ENCODE measurements around the gene GATC. TPM values are rescaled to one million over a fixed set of nuclear protein-coding genes. Genes with fewer than 3 reads are reported as not detected.
A peak's percentile ranks its signal among the peaks of the same experiment; 100 is the strongest.

The GATC gene
- total RNA-seq, 4 donors from 2014 or later, result 18.6 to 37.1 (median 27.3) TPM

DNA sequence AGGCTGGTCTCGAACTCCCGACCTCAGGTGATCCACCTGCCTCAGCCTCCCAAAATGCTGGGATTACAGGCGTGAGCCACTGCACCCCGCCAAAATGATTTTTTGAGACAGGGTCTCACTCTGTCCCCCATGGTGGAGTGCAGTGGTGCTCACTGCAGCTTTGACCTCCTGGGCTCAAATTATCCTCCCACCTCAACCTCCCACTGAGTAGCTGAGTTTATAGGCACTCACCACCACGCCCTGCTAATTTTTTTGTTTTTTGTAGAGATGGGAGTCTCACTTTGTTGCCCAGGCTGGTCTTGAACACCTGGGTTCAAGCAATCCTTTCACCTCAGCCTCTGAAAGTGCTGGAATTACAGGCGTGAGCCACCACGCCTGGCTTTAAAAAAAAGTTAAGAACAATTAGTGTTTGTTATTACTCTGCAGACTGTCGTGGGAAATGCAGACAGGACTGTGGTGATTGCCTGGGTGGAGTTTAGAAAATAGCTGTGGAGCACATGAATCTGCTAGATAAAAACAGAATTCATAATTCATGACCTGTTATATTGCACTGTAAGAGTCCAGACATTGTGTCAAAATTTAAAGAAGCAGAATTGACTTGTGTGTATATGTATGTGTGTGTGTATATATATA is 17.5 kb upstream of the GATC start:
- Histone ChIP-seq H3K27me3 (no peaks in the 10 kb centered on the region), H3K9me3 (no peaks in the 10 kb centered on the region), H3K27ac (no peak overlapping the region), H3K36me3 (no peaks in the 10 kb centered on the region), H3K4me3 (no peak overlapping the region), H3K4me1 (peaks cover 0 to 4% (median 0%) of the 10 kb centered on the region in 4 donors)
- TF ChIP-seq, protein P1, sequence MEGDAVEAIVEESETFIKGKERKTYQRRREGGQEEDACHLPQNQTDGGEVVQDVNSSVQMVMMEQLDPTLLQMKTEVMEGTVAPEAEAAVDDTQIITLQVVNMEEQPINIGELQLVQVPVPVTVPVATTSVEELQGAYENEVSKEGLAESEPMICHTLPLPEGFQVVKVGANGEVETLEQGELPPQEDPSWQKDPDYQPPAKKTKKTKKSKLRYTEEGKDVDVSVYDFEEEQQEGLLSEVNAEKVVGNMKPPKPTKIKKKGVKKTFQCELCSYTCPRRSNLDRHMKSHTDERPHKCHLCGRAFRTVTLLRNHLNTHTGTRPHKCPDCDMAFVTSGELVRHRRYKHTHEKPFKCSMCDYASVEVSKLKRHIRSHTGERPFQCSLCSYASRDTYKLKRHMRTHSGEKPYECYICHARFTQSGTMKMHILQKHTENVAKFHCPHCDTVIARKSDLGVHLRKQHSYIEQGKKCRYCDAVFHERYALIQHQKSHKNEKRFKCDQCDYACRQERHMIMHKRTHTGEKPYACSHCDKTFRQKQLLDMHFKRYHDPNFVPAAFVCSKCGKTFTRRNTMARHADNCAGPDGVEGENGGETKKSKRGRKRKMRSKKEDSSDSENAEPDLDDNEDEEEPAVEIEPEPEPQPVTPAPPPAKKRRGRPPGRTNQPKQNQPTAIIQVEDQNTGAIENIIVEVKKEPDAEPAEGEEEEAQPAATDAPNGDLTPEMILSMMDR (IDR thresholded peaks at IDR 0.05), result no peak
- TF ChIP-seq POLR2A (IDR thresholded peaks at IDR 0.05), result no peak
- DNase-seq, result no peak

DNA sequence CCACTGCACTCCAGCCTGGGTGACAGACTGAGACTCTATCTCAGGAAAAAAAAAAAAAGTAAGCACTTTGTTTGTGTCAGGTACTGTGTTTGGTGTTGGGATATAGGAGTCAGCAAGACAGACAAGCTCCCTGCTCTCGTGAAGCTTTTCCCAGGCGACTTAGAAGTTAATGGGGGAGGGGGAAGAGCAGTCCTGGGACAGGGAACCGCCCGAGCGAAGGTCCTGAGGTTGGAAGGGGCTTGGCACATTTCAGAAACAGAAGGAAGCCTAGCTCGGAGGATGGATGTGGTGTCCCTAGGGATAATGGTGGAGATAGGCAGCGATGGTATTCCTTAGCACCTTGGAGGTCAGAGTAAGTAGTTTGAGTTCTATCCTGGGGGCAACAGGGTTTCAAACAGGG is 16.9 kb upstream of the GATC start:
- no peaks in the 10 kb centered on the region for H3K9me3 ChIP-seq

GRCh38 chr12:120432772-120433525 is 13.3 kb upstream of the GATC start:
- Histone ChIP-seq H3K9me3 (no peaks in the 10 kb centered on the region), H3K4me3 (no peak overlapping the region), H3K27me3 (no peaks in the 10 kb centered on the region), H3K36me3 (no peaks in the 10 kb centered on the region), H3K27ac (no peak overlapping the region), H3K4me1 (peaks cover 0 to 4% (median 0%) of the 10 kb centered on the region in 4 donors)
- no peak for DNase-seq
- TF ChIP-seq, protein P1 (IDR thresholded peaks at IDR 0.05), result no peak
- TF ChIP-seq POLR2A (IDR thresholded peaks at IDR 0.05), result no peak

More for the DNA sequence above, 16.9 kb upstream of the GATC start:
- H3K4me1 ChIP-seq, result peaks cover 0 to 4% (median 0%) of the 10 kb centered on the region in 4 donors
- H3K27ac ChIP-seq, result no peak overlapping the region
- H3K36me3 ChIP-seq, result no peaks in the 10 kb centered on the region
- H3K27me3 ChIP-seq, result no peaks in the 10 kb centered on the region
- peak in 1 of 3 donors; percentile 51 for DNase-seq
- H3K4me3 ChIP-seq, result no peak overlapping the region
- no peak for TF ChIP-seq POLR2A (IDR thresholded peaks at IDR 0.05)
- TF ChIP-seq, protein P1 (IDR thresholded peaks at IDR 0.05), result no peak

- Histone ChIP-seq H3K36me3 (peaks cover 0 to 29% (median 0%) of the 10 kb centered on the region in 3 donors), H3K9me3 (no peaks in the 10 kb centered on the region), H3K27me3 (no peaks in the 10 kb centered on the region), H3K4me1 (peaks cover 0 to 18% (median 11%) of the 10 kb centered on the region in 4 donors), H3K4me3 (peak within 1 kb of the TSS; percentile 64 to 94 (median 75)), H3K27ac (peak within 1 kb of the TSS; percentile 75 to 92 (median 84))
- DNase-seq, result peak; percentile 95 to 99 (median 96)
- TF ChIP-seq, protein P1 (IDR thresholded peaks at IDR 0.05), result peak in 1 of 6 experiments; percentile 16
- peak; percentile 65 to 76 for TF ChIP-seq POLR2A (IDR thresholded peaks at IDR 0.05)
These were observed 8.3 kb upstream of the GATC start, which contains the start of gene COX6A1 for GRCh38 chr12:120437735-120438494. Gene COX6A1 (plus strand): TSS chr12:120438113. CDS start chr12:120438127, 14 bp downstream.

GRCh38 chr12:120438495-120439198 is 7.6 kb upstream of the GATC start:
- Histone ChIP-seq H3K27ac (peak overlapping the region; percentile 75 to 92 (median 84)), H3K4me3 (peak overlapping the region; percentile 64 to 94 (median 75)), H3K27me3 (no peaks in the 10 kb centered on the region), H3K4me1 (peaks cover 0 to 18% (median 11%) of the 10 kb centered on the region in 4 donors), H3K9me3 (no peaks in the 10 kb centered on the region), H3K36me3 (peaks cover 0 to 36% (median 0%) of the 10 kb centered on the region in 3 donors)
- TF ChIP-seq, protein P1 (IDR thresholded peaks at IDR 0.05), result no peak
- no peak for TF ChIP-seq POLR2A (IDR thresholded peaks at IDR 0.05)
- DNase-seq, result no peak

Data from Peyer's patch (tissue), 4 donors.